ENCODE data around the gene ADCY2. TPM values are rescaled to one million over a fixed set of nuclear protein-coding genes. Genes with fewer than 3 reads are reported as not detected.

Gene ADCY2
- total and polyA plus RNA-seq, 2 of the 13 experiments (the other 11 are each of a cell fraction or from before 2014, with no cell fraction given): not detected

- intact Hi-C loops (cut with micrococcal nuclease; ENCODE audit: unreplicated experiment): no loop called here
- BruUV-seq (replicated peaks): no TSS peak
- TF ChIP-seq ZSCAN29 (CRISPR knock-in tag; conservative IDR thresholded peaks at IDR 0.05) (no peak), HDAC1 (CRISPR knock-in tag; IDR thresholded peaks at IDR 0.05) (no peak), ATF2 (CRISPR knock-in tag; IDR thresholded peaks at IDR 0.05) (no peak), GABPB1 (CRISPR knock-in tag; IDR thresholded peaks at IDR 0.05) (no peak), HNRNPK (IDR thresholded peaks at IDR 0.05; ENCODE audit: low read depth, low read length, poor library complexity, severe bottlenecking) (no peak), ZNF484 (CRISPR knock-in tag; IDR thresholded peaks at IDR 0.05; ENCODE audit: borderline replicate concordance, low read depth) (no peak), FIP1L1 (IDR thresholded peaks at IDR 0.05; ENCODE audit: borderline replicate concordance, insufficient read depth, low read depth, low read length) (no peak), ZSCAN9 (CRISPR knock-in tag; IDR thresholded peaks at IDR 0.05; ENCODE audit: borderline replicate concordance) (no peak), ZBTB1 (CRISPR knock-in tag; IDR thresholded peaks at IDR 0.05; ENCODE audit: borderline replicate concordance) (no peak), HMGXB4 (CRISPR knock-in tag; IDR thresholded peaks at IDR 0.05; ENCODE audit: borderline replicate concordance in 1 of 2, low read depth in 1 of 2) (no peak), SP4 (CRISPR knock-in tag; IDR thresholded peaks at IDR 0.05) (no peak), ZNF672 (CRISPR knock-in tag; IDR thresholded peaks at IDR 0.05) (no peak), ZNF512B (CRISPR knock-in tag; IDR thresholded peaks at IDR 0.05; ENCODE audit: borderline replicate concordance) (no peak), KLF16 (CRISPR knock-in tag; IDR thresholded peaks at IDR 0.05) (no peak), HNRNPL (IDR thresholded peaks at IDR 0.05; ENCODE audit: low read depth, low read length) (no peak)
Observed at GRCh38 chr5:7540736-7541485, 145.0 kb downstream of the ADCY2 start.

More at GRCh38 chr5:7540736-7541485, 145.0 kb downstream of the ADCY2 start:
- no peak overlapping the region for H3K4me2 ChIP-seq (ENCODE audit: low read depth, low read length)
- H3K36me3 ChIP-seq (replicated peaks in 1 of 2; ENCODE audit: control insufficient read depth in 1 of 2, insufficient read depth in 2 of 2, low read length in 2 of 2): no peaks in the 10 kb centered on the region
- no peaks in the 10 kb centered on the region; a peak in 1 of 5 replicates for H3K27me3 ChIP-seq (ENCODE audit: control insufficient read depth in 1 of 2, insufficient read depth in 2 of 2, low read length in 2 of 2)
- no peak overlapping the region for H2AFZ ChIP-seq (ENCODE audit: low read length)
- no peaks in the 10 kb centered on the region for H3K9me3 ChIP-seq (ENCODE audit: low read length)
- H3K27ac ChIP-seq (ENCODE audit: extremely low read length, insufficient read depth, low read length): no peak overlapping the region
- FAIRE-seq: no peak
- CTCF ChIA-PET (ENCODE audit: low intra/inter-chr PET ratio, low total read pairs): no interaction called here
- no peaks in the 10 kb centered on the region for H3K4me1 ChIP-seq (ENCODE audit: insufficient read depth, low read length)
- in situ Hi-C loops (cut with HindIII; ENCODE audit: extremely low pct_ligation_motif_present, low pct_unique_long_range_greater_than_20kb): no loop called here
- no peaks in the 10 kb centered on the region for H3K79me2 ChIP-seq (ENCODE audit: insufficient read depth, low read length)
- no peak overlapping the region for H3K9ac ChIP-seq (ENCODE audit: insufficient read depth, low read depth, low read length)
- 4% methylated on average over 8 of the region's 9 CpGs for WGBS (ENCODE audit: low lambda C conversion rate)
- POLR2A ChIA-PET: no interaction called here
- no peak for ATAC-seq
- H3K4me3 ChIP-seq (replicated peaks in 1 of 3; ENCODE audit: insufficient read depth in 1 of 3, low read depth in 2 of 3, low read length in 3 of 3): no peak overlapping the region
- H4K20me1 ChIP-seq (ENCODE audit: insufficient read depth, low read length): no peaks in the 10 kb centered on the region
- DNase-seq (ENCODE audit: low spot score): no peak
